VCaP (cell line): ENCODE data around the gene IPMK.
"Not testable (repeated sequence)": the region's sequence is repeated elsewhere in the genome, so short reads cannot be mapped to it uniquely, and the experiment has no call there.

Source experiments
- H3K27ac ChIP-seq: fragments of 450-650 bp; 2 replicates; pipeline ENCODE4 v1.5.1; 2017
- TF ChIP-seq, protein P1 (sequence below): fragments of 450-650 bp; conservative IDR thresholded peaks from 2 replicates; pipeline ENCODE4 v1.5.1; 2017; ENCODE audit warnings: mild to moderate bottlenecking, moderate library complexity

IPMK gene

DNA sequence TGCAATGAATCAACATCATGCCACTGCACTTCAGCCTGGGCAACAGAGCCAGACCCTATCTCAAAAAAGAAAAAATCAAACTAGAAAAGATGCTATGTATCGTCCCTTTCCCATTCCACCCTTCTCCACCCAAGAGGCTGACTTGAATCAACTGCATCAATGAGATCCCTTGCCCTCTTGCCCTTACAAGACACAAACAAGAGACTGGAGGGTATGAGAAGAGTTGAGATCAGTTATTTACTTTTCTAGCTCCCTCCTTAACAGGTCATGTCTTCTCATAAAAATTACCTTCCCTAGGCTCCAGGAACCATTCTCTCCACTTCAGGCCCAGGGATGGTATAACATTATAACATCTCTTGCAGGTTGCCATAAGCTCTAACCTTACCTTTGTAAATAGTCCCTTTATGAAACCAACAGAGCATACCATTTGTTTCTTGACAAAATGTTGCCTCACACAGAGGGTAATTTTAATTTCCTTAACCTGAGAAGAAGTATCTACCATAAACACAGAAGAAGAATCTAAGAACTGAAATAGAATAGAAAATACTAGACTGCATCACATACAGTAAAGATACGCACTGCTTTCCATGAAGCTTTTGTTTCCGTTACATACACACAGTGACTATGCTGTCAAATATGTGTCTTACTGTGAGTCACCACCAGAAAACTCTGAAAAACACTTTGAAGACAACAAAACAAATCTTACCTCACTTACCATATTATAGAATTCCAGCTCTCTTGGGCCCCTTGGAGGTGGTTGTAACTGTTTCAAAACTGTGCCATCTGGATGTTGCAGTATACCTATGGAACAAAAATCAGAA, 30.5 kb downstream of the IPMK start:
- H3K27ac ChIP-seq, result no peak overlapping the region
- TF ChIP-seq, protein P1, sequence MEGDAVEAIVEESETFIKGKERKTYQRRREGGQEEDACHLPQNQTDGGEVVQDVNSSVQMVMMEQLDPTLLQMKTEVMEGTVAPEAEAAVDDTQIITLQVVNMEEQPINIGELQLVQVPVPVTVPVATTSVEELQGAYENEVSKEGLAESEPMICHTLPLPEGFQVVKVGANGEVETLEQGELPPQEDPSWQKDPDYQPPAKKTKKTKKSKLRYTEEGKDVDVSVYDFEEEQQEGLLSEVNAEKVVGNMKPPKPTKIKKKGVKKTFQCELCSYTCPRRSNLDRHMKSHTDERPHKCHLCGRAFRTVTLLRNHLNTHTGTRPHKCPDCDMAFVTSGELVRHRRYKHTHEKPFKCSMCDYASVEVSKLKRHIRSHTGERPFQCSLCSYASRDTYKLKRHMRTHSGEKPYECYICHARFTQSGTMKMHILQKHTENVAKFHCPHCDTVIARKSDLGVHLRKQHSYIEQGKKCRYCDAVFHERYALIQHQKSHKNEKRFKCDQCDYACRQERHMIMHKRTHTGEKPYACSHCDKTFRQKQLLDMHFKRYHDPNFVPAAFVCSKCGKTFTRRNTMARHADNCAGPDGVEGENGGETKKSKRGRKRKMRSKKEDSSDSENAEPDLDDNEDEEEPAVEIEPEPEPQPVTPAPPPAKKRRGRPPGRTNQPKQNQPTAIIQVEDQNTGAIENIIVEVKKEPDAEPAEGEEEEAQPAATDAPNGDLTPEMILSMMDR, result no peak

DNA sequence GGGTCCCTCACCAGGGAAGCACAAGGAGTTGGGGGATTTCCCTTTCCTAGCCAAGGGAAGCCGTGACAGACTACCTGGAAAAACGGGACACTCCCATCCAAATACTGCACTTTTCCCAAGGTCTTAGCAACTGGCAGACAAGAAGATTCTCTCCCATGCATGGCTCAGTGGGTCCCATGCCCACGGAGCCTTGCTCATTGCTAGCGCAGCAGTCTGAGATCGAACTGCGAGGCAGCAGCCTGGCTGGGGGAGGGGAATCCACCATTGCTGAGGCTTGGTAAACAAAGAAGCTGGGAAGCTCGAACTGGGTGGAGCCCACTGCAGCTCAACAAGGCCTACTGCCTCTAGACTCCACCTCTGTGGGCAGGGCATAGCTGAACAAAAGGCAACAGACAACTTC, 37.8 kb downstream of the IPMK start:
- not testable (repeated sequence) for H3K27ac ChIP-seq

DNA sequence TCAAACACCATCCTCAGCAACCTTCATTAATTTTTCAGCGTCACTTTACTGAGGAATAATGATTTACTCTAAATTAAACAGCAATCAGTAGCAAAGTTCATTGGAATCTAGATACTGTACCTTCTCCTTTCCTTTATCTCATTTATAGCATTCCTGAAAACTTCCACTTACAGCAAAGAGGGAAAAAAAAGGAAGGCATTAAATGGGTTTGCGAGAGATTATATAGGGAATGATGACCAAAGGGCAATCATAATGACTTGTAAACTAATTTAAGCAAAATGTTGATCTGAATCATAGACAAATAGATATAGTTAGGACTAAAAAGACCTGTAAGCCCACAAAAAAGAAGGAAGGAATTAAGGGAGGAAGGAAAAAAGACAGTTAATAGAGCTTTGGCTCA, 42.0 kb downstream of the IPMK start:
- H3K27ac ChIP-seq, result no peak overlapping the region
- TF ChIP-seq, protein P1, result no peak

DNA sequence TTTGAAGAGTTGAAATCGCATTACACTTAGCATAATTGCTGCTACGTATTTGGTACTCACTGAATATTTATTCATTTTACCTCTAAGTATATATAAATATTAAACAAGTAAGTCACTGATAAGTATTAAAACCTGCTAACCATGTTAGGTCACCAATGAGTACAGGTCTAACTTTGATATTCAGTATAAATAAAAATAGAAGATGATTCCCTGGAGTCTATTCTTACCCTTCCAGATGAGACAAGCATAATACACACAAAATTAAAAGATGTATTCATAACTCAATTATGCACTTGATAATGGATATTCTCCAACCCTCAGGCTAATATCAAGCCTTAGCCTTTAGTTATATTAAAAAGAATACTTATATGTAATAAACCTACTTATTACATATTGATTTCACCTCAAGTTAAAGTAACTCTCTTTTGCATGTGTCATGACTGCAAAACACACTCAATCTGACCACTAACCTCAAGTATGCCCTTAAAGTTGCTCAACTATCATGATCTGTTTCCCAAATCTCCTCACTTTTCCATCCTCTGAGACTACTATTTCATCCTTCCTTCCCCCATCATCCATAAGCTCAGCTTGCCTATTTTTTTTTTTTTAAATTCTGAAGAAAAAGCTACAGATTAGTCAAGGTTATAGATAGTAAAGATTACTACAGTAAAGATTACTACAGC, 46.8 kb downstream of the IPMK start:
- TF ChIP-seq, protein P1, result no peak
- no peak overlapping the region for H3K27ac ChIP-seq

DNA sequence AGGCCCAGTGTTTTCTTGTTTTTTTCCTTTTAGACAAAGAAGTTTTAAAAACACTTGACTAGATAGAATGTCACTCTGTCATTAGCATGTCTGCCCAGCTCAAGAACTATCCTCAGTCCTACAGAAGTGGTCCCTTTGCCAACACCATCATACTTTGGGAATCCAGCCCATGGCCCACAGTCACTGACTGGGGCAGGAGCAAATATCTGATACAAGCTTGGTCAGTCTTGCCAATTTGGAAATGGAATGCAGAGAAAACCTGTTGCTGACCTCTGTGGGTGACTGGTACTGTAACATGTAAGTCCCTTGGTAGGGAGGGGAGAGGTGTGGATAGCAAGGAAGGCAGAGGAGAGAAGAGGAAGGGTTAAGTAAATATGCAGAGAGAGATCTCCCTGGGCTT, 47.8 kb downstream of the IPMK start:
- TF ChIP-seq, protein P1, result no peak
- H3K27ac ChIP-seq, result no peak overlapping the region

DNA sequence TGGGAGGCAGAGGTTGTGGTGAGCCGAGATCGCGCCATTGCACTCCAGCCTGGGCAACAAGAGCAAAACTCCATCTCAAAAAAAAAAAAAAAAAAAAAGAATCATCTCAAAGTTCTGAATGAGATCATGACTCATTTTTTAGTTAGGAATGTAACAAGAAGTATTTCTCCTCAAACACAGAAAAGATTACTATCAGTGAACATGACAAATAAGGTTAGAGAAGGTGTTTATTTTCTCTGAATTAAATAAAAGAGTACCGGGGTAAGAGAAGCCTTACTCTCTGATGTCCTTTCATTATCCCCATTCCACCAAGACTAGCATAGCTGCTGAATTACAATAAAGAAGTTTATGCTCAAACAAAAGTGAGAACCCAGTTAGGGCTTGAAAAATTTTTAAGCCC, 50.1 kb downstream of the IPMK start:
- TF ChIP-seq, protein P1, result no peak
- H3K27ac ChIP-seq, result no peak overlapping the region

DNA sequence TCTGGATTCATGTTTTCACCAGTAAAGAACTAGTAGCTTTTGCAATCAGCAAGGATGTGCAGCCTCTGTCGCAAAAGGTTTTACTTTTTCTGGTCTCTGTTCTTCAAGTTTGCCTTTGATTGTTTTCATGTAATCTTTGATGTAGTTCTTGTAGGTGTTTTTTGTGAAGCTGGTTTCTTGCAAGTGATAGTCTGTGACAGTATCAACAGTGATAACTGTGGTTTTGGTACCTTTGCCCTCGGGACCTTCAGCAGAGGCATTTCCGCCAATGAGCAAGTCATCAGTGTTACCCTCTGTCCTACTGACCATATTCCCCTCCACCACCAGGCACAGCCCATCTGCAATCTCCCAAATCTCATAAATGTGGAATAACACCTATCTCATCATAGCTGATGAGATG, 55.1 kb downstream of the IPMK start:
- TF ChIP-seq, protein P1, result no peak
- H3K27ac ChIP-seq, result no peak overlapping the region

DNA sequence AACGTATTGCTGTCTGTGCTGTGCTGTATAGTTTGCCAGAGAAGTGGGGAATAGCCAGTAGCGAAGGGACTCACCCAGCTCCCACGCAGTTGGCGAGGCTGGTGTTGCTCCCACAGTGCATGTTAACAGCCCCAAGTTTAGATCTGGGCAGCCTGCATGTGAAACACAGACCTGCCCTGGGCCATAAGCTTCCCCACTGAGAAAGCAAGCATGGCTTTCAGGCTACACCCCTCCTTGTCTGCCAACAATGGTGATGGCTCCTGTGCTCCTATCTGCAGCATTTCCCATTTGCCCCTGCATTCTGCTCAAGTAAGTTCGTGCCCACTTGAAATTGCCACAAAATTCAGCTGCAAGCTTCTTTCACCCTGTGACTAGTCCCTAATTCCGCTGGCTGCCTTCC, 57.5 kb downstream of the IPMK start:
- TF ChIP-seq, protein P1, result no peak
- H3K27ac ChIP-seq, result no peak overlapping the region
